GM19372 (cell line): Measurements from ENCODE around the gene MXD1.
"Not testable (repeated sequence)": the region's sequence is repeated elsewhere in the genome, so short reads cannot be mapped to it uniquely, and the experiment has no call there.

ENCODE experiments used
- ATAC-seq: cut with Tn5 transposase; IDR thresholded peaks from one replicate; pipeline ENCODE4 v1.9.1; 2021; ENCODE audit warnings: mild to moderate bottlenecking, low read depth, moderate library complexity; ENCODE audit not compliant: unreplicated experiment

The MXD1 gene

GRCh38 chr2:69914950-69915945 is at the start of gene MXD1:
TSS of gene MXD1 (plus strand) at chr2:69915109. CDS start at chr2:69915331, 222 bp downstream.
- ATAC-seq = no peak

- ATAC-seq = no peak
Measured at GRCh38 chr2:69888451-69888850, 26.5 kb upstream of the MXD1 start.

- ATAC-seq = no peak
Measured at GRCh38 chr2:69889302-69889701, 25.6 kb upstream of the MXD1 start.

GRCh38 chr2:69890881-69891280 is 24.0 kb upstream of the MXD1 start:
- ATAC-seq = no peak

GRCh38 chr2:69892838-69893424 is 22.0 kb upstream of the MXD1 start:
- ATAC-seq = not testable (repeated sequence)

GRCh38 chr2:69893684-69894551 is 21.0 kb upstream of the MXD1 start, which contains the start of gene SNRNP27:
TSS of gene SNRNP27 (plus strand) at chr2:69893956. CDS start at chr2:69893985, 29 bp downstream.
- peak; percentile 53 for ATAC-seq

GRCh38 chr2:69894737-69895136 is 20.2 kb upstream of the MXD1 start:
- not testable (repeated sequence) for ATAC-seq

- no peak for ATAC-seq
Measured at GRCh38 chr2:69902213-69902922, 12.5 kb upstream of the MXD1 start.

GRCh38 chr2:69907216-69907615 is 7.7 kb upstream of the MXD1 start:
- ATAC-seq = no peak

- no peak for ATAC-seq
Measured at GRCh38 chr2:69911985-69912563, 2.8 kb upstream of the MXD1 start.

GRCh38 chr2:69914164-69914949 is 552 bp upstream of the MXD1 start:
- ATAC-seq = peak; percentile 88

GRCh38 chr2:69916106-69916505 is 1.2 kb downstream of the MXD1 start:
- ATAC-seq = no peak

GRCh38 chr2:69917852-69918251 is 2.9 kb downstream of the MXD1 start:
- no peak for ATAC-seq

GRCh38 chr2:69918401-69918800 is 3.5 kb downstream of the MXD1 start:
- ATAC-seq = no peak

- ATAC-seq = no peak
Measured at GRCh38 chr2:69923116-69923515, 8.2 kb downstream of the MXD1 start.

- no peak for ATAC-seq
Measured at GRCh38 chr2:69926849-69927515, 12.1 kb downstream of the MXD1 start.

GRCh38 chr2:69931832-69932595 is 17.1 kb downstream of the MXD1 start:
- no peak for ATAC-seq

GRCh38 chr2:69932596-69932922 is 17.6 kb downstream of the MXD1 start:
- ATAC-seq = no peak
